GM21737 (cell line): ENCODE data around the gene ZKSCAN4.
A peak's percentile ranks its signal among the peaks of the same experiment; 100 is the strongest.

Source experiments
- ATAC-seq: cut with Tn5 transposase; IDR thresholded peaks from one replicate; pipeline ENCODE4 v1.9.1; 2021; ENCODE audit warnings: mild to moderate bottlenecking, moderate library complexity; ENCODE audit not compliant: unreplicated experiment

Gene ZKSCAN4

DNA sequence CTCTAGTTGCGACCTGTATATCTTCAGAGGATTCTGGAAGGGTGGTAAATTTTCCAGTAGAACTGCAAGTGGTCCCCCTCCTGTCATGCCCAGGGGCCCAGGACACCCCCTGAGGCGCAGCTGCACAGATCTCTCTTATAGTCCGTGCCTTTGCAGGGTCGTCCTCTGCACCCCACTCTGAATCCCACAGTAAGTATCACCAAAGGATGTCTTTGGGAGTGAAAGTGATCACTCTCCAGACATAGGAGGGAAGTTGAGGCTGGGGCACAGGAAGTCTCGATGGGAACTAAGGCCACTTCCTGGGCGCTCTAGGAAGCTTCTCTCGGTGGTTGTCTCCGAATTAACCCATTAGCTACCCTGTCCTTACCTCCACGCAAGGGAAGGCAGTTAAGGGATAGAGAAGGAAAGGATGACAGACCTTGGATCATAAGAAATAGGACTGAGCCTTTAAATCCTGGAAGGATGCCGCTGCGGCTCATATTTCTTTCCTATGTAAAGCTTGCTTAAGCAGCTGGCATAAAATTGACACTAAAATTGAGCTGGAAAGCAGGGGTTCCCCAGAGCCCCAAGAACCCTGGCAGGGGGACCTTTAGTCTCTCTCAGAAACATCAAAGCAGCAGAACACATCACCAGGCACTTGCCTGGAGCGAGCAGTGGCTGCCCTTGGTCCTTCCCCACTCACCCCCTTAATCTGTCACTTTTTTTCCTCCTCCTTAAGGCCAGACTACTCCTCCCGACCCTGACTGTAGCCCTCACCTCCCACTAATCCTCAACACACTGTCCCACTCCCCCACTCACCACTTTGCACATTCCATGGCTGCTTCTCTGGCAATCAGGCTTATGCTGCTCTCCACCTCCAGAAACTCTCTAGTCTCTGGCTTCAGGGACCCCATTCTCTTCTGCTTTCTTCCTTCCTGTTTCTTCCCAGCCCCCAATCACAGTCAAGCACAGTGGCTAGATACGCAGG, at the start of gene ZKSCAN4:
ZKSCAN4 (minus strand) TSS at position 261 of the 967 bp plus-strand sequence. CDS start 289 bp downstream, outside the sequence.
- ATAC-seq = peak; percentile 63

DNA sequence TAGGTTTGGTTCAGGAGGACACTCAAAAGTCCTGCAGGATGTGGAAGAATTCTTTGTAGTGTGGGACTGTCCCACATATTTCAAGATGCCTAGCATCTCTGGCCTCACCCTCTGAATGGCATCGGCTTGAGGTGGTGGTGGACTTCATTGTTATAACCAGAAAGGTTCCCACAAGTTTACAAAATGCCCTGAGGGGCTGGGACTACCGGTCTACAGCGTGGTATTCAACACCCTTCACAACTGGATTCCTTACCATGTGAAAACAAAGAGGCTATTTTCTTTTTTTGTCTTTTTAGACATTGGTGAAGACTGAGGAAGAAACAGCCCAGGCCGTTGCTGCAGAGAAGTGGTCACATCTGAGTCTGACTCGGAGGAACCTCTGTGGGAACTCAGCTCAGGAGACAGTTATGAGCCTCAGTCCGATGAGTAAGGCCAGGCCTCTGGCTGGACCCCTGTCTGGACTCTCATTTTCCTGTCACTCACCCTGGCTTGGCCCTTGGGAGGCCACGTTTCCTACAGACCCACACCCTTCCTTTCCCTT, 44.5 kb upstream of the ZKSCAN4 start:
- ATAC-seq = no peak

DNA sequence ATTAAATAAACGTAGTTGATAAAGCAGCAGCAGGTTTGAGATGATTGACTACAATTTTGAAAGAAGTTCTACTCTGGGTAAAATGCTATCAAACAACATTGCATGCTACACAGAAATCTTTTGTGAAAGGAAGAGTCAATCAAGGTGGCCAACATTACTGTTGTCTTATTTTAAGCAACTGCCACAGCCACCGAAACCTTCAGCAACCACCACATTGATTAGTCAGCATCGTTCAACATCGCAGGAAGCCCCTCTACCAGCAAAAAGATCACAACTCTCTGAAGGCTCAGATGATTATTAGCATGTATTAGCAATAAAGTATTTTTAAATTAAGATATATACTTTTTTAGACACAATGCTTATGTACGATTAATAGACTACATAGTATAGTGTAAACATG, 43.3 kb upstream of the ZKSCAN4 start:
- no peak for ATAC-seq

DNA sequence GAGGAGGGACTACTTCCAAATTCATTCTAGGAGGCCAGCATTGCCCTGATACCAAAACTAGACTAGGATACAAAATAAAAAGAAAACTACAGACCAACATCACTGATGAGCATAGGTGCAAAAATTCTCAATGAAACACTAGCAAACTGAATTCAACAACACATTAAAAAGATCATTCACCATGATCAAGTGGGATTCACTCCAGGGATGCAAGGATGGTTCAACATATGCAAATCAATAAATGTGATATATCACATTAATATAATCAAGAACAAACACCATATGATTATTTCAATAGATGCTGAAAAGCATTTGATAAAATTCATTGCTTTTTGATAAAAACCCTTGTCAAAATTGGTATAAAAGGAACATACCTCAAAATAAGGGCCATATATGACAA, 39.5 kb upstream of the ZKSCAN4 start:
- ATAC-seq = no peak

DNA sequence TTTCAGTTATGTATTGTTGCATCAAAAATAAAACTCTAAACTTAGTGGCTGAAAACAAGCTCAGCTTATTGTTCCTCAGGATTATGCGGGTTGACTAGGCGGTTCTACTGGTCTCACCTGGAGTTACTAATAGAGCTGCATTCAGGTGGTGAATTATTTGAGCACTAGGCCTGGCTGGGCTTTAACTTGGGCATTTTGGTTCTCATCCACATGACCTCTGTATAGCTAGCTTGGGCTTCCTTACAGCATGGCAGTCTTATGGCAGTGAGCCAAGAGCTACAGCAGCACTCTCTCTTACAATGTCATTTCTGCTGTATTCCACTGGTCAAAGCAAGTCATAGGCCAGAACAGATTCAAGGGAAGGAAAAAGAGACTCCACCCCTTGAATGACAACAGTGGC, 30.9 kb upstream of the ZKSCAN4 start:
- no peak for ATAC-seq

DNA sequence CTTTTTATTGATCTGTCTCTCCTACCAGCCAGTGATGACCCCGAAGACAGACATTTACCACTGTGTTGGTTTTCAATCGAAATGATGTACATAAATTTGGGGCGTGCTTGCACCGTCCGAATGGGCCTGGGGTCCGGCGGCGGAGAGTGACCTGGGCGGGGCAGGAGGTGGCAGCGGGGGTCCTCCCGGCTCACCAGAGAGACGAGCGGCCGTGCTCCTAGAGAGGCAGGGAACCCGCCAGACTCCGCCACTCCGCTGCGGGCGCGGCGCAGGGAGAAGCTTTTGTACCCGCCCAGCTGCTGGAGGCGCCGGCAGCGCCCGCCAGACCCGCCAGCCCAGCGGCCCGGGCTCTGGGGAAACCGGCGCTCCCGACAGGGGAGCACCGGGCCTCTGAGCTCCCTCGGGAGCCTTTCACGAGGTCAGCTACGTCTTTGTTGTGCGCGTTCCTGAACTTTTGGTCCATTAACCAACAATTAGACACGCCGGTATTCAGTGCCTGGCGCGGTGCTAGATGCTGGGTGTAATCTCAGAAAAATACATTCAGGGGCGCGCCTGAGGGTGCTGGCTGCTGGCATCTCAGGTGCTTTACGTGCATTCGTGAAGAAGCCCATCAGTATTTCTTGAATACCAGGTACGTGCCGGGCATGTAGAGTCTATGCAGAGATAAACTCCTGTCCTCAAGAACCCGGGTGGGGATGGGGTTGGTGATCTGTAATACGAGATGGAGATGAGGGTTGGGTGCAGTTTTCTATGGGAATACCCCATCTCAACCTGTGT, 29.4 kb upstream of the ZKSCAN4 start, which contains the start of gene PGBD1:
PGBD1 (plus strand) TSS at position 285 of the 777 bp plus-strand sequence. CDS start 2,242 bp downstream, outside the sequence.
- peak; percentile 77 for ATAC-seq

DNA sequence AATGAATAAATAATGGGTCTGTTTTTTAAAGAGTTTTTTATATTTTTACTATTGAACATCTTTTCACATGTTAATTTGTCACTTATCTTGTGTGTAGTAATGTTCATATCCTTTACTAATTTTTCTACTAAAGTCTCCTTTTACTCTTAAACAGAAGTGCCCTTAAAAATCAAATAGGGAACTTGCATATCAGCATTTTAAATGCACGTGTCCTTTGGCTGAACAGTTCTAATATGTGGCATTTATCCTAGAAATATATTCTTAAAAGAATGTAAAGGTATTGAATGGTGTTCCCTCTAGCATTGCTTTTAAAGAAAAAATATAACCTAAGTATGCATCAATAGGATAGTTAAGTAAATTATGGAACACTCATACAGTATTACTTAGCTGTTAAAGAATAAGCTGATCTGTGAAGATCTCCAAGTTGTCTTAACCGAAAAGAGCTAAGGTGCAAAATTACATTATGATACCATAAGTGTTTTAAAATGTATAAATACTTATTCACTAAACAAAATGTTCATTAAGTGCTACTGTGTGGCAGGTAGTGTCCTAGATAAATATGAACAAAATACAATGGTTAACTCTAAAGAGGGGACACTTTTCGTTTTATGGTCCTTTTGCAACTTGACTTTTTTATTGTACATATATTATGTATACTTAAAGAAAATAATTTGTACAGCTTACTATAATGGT, 28.7 kb upstream of the ZKSCAN4 start:
- no peak for ATAC-seq

DNA sequence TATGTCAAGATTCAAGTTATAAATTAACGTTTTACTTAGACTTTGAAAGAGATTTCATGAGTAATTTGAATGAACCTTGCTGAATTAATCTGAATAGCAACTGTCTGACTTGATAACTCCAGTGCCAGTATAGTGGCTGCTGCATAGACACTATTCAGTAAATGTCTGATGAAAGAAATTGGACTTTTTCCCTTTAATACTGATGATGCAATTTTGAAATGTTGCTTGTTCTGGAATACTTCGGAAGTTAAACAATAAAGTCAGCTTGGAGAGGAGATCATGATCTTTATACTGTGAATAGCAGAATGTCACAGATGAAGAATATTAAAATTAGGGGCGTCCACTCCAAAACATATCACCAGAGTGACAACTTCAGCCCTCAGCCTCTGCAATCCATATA, 25.7 kb upstream of the ZKSCAN4 start:
- no peak for ATAC-seq

DNA sequence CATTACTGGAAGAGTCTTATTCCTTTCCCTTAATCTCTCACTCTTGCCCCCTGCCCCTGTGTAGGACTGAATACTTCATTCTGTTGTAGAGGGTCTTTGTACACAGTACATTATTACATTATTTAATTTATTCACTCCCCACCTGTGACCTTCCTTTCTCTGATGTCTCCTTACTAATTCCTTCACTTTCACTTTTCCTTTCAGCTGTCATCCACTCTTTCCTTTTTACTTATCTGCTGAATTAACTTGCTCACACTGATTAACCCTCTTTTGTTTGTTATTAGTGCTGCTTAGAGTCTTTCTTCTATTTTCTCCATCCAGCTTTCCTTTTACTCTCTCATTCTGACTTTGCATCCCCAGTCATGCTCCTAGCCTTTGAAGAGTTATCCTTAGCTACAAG, 22.8 kb upstream of the ZKSCAN4 start:
- no peak for ATAC-seq

DNA sequence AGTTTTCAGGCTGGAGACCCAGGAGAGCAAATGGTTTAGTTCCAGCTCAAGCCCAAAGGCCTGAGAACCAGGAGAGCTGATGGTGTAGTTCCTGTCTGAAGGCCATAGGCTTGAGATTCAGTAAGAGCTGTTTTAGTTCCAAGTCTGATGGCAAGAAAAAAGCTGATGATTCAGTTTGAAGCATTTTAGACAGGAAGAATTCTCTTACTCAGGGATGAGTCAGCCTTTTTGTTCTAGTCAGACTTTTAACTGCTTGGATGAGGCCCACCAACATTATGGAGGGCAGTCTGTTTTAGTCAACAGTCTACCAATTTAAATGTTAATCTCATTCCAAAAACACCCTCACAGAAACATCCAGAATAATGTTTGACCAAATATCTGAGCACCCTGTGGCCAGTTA, 17.4 kb upstream of the ZKSCAN4 start:
- no peak for ATAC-seq

DNA sequence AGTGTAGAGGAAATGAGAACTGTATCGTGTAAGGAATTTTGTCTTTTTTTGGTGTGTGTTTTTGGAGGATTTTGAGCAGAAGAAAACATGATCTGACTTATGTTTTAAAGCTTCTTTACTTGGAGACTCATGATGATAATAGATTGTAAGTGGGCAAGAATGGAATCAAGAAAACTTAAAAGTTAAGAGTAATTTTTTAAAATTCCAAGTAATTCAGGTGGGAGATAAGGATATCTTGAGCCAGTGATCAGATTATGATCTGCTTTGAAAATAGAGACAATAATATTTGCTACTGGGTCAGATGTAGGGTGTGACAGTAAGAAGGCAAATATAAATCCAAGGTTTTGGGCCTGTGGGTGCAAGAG, 15.6 kb upstream of the ZKSCAN4 start:
- no peak for ATAC-seq

DNA sequence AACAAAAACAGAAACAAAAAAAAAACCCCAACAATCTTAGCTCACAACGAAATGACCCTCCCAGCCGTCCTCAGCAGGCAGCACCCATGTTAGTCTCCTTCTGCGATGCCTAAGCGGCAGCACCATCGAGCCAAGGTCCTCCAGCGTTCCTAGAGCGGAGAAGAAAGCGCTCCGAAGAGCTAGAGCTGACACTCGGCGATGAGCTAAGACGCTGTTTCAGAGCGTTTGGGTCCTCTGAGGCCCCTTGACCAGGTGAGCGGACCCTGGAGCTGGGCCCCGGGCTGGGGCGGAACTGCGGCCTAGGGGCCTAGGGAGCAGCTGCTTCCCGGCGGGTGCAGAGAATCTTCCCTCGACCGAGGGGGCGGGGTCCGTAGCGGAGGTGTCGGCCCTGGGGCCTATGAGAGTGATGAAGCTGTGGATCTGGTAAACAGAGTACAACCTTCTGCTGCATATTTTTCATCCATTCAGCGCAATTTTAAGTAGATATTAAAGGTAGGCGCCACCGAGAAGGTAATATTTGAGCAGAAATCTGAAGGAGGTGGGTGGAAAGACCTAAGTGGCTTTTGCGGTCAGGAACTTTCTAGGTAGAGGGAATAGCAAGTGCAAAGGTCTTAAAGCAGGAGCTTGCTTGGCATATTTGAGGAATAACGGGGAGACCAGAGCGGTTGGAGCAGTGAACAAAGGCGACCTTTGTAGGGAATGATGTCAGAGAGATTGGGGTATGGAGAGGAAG, 15.1 kb upstream of the ZKSCAN4 start, which contains the start of gene ZSCAN26:
ZSCAN26 (plus strand) TSS at position 182 of the 733 bp plus-strand sequence. CDS start 4,777 bp downstream, outside the sequence.
- ATAC-seq = peak; percentile 96

DNA sequence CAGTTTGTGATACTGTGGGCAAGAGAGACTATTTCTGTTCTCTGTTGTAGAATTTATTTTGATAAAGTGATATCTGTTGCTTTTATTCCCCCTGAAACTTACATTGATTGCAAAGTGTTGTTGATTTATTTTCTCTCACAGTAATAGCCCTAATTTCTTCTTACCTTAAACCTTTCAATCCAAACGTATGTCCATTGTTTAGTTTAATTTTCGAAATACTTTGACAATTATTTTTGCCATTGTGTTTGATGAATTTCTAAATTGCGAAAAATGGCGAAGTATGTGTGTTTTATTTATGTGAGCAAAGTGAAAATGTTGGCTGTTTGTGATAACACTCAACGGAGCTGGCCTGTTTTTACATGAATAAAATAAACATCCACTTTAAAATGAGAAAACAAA, 14.5 kb upstream of the ZKSCAN4 start:
- no peak for ATAC-seq

DNA sequence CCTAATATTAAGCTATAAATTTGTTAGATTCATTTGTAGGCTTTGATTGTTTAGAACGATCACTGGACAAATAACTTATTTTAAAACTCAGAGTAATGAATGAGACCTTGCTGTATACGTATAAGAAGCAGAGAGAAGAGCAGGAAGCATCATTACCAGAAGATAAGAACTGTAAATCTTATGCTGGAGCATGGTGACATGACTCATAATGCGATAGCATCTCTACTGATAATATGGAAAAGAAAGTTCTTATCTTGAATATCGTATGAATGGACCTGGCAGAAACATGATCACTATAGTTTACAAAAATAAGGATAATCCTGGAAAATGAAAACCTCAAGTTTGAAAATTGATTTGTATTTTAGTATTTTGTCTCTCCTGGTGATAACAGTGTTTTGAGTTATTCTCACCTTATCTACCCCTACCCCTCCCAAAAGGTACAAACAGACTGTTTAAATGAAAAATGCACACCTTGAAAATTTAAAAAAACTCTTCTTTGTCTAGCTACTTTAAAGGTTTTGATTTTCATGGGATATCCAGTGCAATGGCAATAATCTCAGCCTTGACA, 12.8 kb upstream of the ZKSCAN4 start:
- no peak for ATAC-seq

DNA sequence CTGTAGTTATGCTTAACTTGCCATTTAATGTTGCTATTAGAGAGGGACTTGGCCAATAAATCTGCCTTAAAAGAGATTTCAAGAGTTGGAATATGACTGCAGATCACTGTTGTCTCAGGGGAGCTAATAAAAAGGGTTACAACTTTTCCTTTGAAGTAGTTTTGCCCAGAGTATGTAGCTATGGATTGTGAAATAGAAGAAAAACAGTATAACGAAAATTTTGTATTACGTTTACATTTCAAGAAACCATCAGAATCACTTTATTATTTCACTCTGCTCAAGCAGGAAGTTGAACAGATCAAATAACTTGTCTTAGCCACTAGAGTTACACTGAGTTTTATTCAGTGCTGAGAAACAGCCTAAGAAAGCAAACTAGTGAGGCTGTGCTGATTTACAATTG, 11.9 kb upstream of the ZKSCAN4 start:
- ATAC-seq = no peak

DNA sequence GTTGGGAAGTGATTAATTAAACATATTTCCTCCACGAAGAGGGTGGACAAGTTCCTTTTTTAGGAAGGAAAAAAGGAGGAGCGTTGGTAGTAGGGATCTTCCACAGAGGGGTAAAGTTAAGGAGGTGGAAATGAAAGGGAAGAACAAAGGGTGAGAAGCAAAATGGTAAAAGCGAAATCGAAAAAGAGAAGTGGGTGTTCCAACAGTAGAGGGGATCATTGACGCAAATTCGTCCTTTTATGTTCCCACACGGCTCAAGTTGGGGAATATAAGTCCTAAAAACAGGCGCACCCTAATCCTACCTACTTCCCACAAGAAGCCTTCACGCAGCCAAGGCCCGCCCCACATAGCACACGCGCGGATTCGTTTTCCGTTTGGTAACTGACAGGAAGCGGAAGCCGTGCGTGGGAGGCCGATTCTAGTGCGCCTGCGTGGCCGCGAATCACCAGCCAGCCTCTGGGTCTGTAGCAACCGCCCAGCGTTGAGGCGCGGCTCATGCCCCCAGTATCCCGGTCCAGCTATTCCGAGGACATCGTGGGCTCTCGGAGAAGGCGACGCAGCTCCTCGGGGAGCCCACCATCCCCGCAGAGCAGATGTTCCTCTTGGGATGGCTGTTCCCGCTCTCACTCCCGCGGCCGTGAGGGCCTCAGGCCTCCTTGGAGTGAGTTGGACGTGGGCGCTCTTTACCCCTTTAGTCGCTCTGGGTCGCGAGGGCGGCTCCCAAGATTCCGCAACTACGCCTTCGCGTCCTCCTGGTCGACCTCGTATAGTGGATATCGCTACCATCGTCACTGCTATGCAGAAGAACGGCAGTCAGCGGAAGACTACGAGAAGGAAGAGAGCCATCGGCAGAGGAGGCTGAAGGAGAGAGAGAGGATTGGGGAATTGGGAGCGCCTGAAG, 7.1 kb upstream of the ZKSCAN4 start, which contains the start of gene NKAPL:
NKAPL (plus strand) TSS at position 421 of the 901 bp plus-strand sequence; CDS start at position 496, 75 bp downstream.
- no peak for ATAC-seq

DNA sequence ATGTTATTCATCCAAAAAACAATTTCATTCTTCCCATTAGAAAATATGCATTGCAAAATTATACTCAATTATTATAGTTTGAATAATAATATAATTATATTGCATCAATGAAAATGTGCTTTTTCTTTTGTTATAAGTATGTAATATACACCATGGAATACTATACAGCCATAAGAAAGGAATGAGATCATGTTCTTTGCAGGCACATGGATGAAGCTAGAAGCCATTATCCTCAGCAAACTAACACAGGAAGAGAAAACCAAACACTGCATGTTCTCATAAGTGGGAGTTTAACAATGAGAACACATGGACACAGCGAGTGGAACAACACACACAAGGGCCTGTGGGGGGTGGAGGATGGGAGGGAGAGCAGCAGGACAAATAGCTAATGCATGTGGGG, 5.0 kb upstream of the ZKSCAN4 start:
- no peak for ATAC-seq

DNA sequence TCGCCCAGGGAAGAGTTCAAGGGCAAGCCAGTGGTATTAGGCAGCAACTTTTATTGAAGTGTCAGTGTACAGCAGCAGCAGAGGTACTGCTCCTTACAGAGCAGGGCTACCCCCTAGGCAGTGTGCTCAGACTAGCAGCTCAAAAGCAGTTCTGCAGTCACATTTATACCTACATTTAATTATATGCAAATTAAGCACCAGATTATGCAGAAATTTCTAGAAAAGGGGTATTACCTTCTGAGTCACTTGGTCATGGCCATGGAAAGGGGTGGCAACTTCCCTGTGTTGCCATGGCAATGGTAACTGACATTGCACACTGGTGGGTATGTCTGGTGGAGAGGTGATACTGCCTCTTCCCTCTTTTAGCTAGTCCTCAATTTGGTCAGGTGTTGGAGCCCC, 2.1 kb upstream of the ZKSCAN4 start:
- no peak for ATAC-seq

DNA sequence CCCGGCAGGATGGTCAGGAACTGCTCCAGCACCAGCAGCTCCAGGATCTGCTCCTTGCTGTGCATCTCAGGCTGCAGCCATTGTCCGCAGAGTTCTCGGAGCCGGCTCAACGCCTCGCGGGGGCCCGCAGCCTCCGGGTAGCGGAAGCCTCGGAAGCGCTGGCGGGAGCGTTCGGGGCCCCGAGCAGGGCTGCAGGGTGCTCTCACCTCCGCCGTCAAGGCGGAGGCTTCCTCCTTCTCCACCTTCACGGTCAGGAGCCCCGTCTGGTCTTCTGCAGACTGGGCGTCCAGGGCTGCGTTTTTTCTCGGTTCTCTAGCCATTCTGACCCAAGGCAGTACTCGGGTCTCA, 434 bp downstream of the ZKSCAN4 start:
- ATAC-seq = peak; percentile 37
